HG02852 (cell line): ENCODE measurements around the gene MPP7.

ENCODE experiments used
- ATAC-seq: cut with Tn5 transposase; IDR thresholded peaks from one replicate; pipeline ENCODE4 v1.9.1; 2021; ENCODE audit warnings: mild to moderate bottlenecking, moderate library complexity; ENCODE audit not compliant: unreplicated experiment

Gene MPP7

DNA sequence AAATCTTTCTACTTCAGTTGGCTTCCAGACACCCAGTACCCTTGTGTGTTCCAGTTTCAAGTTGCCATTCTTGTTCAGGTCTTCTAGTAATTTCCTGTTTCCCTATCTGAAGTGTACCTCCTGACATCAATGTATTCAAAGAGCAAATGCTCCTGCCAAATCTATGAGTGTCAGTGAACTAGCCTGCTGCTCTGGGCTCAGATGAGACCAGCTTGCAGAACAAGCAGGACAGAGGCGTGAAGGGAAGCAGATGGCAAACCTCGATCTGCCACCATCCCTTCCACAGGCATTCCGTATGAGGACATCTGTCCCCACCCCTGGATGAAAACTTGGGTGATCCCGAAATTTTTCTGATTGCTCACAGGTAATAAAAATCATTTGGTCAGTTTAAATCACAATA lies 4.4 kb upstream of the MPP7 start:
- ATAC-seq: no peak

DNA sequence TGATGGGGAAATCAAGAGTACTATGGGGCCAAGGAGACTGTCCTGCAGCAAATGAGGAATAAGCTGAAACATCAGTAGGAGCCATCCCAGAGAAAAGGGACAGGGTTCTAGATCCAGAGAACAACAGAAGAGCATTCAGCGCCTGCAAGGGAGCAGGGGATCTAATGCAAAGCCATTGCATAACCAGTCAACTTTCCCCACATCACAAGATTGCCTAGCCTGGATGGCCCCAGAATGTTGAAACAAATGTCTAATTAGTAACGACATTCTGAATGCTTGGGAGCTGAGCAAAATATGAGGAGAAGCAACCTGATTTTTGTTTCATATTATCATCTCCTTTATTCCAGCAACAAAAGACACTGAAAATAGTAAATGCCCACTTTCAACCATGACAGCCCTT lies 2.7 kb upstream of the MPP7 start:
- ATAC-seq: no peak

DNA sequence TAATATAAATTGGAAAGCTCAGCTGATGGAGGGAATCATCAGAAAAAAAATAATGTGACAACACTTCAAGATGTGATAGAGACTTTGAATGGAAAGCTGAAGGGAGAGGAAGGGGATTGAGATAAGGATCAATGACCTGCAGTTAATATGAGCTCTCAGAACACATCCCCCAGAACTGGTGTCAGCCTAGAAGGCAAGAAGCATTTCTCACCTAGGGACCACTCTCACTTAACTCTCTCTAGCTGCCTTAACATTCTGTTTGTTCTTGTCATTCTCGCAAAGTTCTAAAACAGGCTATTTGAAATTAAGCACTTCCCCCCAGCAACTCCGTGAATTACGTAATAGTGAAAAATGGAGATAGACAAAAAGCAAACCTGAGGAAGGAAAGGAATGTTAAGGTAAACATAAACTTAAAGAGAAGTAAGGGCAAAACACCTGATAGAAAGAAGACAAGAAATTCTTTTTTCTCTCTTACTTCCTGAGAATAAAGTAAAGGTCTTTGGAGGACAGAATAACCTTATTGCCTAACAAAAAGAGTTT lies 1.2 kb upstream of the MPP7 start:
- ATAC-seq: no peak

DNA sequence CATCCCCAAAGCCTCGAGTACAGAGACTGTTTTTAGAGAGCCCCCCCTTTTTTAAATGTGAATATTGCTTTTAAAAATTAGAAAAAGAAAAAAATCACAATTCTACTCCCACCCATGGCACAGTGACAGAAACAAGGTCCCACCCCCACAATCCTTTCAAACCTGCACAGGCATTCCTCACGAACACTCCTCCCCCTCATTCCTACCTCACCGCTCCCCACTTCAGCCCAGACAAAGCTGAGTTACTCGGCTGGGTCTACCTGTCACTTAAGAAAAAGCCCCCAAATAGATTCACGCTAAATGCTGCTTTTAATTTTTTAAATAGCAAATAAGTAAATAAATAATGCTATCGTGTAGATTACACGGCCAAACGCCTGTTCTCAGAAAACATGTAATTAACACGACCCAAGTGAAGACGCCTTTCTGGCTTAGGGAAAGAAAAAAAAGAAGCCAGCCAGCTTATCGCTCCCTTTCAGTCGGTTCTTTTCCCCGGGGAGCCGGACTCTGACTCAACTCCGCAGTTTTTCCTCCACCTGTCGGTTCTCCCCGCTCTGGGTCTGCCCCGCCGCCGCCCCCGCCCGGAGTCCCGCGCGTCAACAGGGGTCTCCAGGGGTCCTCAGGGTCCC lies 739 bp downstream of the MPP7 start:
- ATAC-seq: no peak

DNA sequence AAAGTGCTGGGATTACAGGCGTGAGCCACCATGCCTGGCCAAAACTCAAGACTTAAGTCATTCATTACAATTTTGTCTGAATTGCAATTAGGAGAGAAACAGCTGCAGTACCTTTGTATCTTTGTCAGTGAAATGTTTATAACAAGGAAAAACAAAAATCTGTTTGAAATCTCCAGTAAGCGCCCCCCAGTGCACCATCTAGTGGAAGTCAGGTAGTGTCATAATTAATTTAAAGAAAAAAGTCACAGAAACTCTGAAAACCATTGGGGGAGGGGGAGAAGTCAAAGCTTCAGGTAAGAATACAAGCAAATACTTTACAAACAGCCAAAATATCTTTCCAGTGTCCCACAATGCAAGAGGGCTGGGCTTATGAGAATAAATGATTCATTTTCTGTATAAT lies 2.8 kb downstream of the MPP7 start:
- no peak for ATAC-seq

DNA sequence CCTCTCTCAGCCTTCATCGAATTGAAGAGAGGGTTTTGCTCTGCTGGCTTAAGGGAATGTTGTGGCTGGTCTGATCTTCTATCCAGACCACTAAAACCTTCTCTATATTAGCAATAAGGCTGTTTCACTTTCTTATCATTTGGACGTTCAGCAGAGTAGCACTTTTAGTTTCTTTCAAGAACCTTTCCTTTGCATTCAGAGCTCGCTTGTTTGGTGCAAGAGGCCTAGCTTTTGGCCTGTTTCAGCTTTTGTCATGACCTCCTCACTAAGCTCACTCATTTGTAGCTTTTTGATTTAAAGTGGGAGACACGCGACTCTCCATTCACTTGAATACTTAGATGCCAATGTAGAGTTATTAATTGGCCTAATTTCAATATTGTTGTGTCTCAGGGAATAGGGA lies 3.9 kb downstream of the MPP7 start:
- ATAC-seq: no peak

DNA sequence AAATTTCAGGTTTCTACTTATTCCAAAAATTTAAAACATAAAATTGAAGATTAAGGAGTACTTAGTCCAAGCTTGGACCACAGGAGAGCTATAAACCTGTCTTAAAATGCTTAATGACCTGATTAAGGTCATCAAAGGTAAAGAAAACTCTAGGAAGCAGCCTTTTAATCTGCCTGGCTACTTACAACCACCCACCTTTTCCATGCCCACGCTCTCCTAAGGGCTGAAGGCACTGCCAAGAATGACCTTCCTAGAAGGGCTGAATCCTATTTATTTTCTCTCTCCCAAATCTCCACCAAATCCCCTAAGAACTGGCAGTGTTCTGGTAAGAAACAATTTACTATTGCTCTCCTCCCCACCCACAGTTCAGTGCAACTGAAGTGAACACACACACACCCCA lies 6.8 kb downstream of the MPP7 start:
- no peak for ATAC-seq

DNA sequence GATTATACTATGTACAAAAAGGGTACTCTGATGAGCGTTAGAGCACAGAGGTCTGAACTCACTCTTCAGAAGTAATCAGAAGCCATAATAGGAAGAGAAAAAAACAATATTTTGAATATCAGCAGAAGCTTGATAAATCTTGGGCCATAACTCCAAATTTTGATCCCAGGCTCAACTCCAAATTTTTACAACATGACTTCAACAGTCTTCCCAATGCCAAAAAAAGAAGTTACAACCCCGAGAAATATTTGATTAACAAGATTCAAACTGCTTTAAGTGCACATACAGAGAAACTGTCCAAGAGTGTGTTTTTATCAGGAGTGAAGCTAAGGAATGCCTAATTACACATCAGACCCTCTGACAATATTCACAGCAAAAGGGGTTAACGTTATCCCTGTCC lies 7.5 kb downstream of the MPP7 start:
- ATAC-seq: no peak

DNA sequence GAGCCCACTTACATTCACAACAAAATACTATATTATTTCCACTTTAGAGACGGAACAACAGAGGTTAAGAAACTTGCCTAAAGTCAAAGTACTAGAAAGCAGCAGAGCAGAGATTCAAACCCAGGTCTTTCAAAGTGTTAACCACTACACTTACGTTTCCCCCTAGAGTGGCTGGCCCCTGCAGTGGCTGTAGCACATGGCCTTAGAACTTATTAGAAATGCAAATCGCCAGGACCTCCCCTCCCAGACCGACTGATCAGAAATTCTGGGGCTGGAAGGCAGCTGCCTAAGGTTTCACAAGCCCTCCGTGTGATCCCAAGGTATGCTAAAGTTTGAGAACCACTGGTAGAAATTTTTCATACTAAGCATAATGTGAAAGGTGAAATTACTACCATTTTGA lies 8.1 kb downstream of the MPP7 start:
- no peak for ATAC-seq

DNA sequence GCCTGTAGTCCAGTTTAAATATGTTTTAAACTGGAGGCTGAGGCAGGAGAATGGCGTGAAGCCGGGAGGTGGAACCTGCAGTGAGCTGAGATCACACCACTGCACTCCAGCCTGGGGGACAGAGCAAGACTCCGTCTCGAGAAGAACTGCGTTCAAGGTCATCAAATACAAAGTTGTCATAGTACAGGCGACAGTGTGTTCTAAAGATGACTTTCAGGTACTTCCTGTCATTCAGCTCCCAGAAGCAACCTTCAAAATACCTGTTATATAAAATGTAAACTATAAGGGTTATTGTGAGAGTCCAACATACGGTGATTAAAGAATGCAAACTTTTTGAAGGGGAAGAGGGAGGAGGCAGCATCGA lies 8.7 kb downstream of the MPP7 start:
- no peak for ATAC-seq

DNA sequence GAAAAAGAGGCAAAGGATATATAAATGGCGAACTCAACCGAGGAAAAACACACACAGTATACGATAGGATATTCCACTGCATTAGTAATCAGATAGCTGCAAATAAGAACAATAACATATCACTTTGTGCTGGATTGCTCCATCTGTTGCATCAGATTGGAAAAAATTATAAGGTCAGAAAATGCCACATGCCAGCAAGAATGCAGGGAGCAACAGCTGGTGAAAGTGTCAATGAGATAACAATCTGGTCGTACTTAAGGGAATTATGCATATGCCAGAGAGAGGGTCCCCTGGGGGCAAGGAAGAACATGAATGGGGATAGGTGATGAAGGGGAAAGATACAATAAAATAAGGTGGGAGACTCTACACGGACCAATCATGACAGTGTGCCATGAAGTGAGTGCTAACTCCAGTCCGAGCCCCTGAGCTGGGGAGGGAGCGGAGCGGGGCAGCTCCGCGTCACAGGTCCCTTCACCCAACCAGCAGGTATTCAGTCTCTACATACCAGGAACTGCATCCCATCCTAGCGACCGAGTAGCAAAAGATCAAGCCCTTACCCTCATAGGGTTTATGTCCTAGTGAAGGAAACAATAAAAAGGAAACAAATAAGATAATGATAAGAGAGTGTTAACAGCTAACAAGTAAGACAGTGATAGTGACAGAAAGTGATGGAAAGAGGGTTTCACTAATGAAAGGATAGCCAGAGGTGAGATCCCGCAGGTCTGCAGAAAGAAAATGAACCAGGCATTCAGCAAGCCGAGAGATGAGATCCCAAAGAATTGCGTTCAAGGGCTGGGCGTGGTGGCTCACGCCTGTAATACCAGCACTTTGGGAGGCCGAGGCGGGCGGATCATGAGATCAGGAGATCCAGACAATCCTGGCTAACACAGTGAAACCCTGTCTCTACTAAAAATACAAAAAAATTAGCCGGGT lies 9.4 kb downstream of the MPP7 start:
- ATAC-seq: no peak

DNA sequence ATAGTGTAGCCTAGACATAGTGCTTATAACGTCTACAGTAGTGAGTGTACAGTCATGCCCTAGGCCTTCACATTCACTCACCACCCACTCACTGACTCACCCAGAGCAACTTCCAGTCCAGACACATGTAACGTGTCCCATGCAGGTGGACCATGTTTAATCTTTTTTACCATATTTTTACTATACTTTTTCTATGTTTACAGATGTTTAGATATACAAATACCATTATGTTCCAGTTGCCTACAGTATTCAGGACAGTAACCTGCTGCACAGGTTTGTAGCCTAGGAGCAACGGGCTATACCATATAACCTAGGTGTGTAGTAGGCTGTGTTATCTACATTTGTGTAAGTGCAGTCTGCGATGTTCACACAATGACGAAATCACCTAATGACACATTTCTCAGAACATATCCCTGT lies 11.0 kb downstream of the MPP7 start:
- no peak for ATAC-seq

DNA sequence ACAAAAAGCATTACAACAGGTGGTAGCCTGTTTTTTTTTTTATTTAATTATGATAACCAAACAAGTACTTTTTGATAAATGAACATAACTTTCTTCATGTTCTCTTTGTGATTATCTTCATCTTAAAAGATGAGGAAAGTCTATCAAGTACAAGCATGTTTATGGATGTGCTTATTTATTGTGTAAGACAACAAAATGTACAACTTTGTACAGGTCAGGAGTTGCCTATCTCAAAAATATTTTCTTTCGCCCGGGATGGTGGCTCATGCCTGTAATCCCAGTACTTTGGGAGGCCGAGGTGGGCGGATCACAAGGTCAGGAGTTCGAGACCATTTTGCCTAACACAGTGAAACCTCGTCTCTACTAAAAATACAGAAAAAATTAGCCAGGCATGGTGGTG lies 17.0 kb downstream of the MPP7 start:
- no peak for ATAC-seq

DNA sequence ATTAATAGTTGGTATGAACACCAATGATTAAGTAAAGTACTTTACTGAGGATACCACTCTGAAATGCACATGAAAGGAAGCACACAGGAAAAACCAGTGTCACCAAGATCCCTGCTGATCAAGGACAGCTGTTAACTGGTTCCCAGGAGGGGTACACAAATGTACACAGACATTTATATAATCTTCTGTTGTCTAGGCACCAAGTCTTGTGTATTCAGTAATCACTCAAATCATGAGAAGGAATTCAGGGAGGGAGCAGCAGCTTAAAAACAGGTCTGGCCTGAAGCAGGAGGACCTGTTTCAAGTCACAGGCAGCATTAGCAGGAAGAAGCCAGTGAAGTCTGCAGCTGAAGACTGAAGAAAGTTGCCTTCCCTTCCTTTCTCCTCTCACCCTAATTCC lies 18.7 kb downstream of the MPP7 start:
- no peak for ATAC-seq

DNA sequence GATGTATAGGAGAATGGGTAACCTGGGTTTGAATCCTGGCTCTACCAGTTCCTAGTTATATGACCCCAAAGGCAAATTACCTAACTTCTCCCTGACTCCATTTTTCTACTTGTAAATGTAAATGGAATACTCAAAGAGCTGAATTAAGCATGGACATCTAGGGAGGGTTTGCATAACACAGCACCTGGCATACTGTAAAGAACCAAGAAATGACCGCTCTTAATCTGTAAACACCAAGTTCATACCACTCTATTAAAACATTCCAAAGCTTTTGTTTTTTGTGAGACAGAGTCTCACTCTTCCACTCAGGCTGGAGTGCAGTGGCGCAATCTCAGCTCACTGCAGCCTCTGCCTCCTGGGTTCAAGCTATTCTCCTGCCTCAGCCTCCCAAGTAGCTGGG lies 19.6 kb downstream of the MPP7 start:
- ATAC-seq: no peak

DNA sequence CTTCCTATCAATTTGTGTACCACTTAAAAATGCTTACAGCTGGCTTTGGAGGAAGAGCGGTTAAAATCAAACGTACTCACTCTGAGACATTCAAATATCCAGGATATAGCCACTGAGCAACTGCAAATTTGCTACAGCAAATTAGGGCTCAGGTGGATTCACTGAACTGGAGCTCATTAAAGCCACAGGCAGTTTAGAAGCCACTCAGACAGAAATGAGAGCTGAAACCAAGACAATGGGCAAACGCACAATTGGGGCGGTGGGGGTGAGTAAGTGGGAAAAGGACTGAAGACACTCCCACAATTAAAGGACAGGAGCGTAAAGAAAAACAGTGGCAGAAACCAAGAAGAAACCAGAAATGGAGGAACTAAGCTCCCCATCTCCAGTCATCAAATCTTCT lies 20.5 kb downstream of the MPP7 start:
- ATAC-seq: no peak

DNA sequence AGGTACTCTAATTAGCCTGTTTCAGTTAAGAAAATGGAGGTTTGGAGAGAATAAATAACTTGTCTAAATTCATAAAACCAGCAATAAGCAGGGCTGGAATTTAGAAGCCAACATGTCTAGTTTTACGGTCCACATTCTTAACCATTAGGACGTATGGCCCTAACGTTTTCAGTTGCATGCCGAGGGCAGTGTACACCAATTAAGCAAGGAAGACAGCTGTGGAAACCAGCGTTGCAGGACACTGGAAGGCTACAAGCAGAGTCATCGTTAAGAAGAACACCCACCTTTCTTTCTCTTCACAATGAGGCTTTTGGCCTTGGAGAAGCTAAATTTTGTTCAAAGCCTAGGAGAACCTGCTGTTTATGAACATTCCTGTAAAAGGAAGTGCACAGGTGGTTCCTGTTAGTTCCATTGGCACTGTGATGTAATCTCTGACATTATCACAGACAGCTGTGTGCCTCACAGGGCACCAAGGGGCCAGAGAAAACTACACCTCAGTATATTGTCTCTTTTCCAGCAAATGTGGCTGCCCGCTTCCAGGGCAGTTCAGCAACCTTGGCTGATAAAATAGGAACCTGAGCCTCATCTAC lies 21.0 kb downstream of the MPP7 start:
- no peak for ATAC-seq

DNA sequence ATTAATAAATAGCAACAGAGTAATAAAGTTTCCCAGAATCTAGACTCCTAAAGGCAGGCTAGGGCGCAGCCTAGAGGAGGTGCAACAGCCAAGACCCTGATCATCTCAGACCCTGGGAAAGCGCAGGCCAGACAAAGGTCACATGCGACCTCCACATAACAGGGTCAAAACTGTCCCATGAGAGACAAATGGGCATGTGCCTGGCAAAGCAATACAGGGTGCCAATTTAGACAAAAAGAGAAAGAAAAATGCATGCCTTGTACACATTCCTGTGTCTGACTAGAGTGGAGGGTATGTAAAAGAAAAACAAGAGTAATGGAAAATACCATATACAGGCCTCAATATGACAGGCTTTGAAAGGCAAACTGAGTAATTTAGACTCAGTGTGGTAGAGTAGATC lies 22.2 kb downstream of the MPP7 start:
- ATAC-seq: no peak

DNA sequence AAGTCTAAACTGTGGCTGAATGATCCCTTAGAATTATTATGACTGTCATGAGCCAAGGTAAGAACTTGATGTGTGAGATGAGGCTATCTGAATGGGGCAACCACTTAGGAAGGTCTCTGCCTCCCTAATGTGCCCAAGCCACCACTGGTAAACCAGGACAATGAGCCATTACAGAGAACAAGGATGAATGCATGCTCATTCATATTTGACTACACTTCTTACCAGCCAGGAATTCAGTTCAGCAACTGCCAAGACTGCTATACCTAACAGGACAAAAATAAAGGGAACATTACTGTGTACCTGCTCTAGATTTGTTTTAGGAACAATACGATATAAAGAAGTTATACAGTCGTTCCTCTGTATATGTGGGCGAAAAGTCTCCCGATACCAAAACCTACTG lies 23.0 kb downstream of the MPP7 start:
- ATAC-seq: no peak

DNA sequence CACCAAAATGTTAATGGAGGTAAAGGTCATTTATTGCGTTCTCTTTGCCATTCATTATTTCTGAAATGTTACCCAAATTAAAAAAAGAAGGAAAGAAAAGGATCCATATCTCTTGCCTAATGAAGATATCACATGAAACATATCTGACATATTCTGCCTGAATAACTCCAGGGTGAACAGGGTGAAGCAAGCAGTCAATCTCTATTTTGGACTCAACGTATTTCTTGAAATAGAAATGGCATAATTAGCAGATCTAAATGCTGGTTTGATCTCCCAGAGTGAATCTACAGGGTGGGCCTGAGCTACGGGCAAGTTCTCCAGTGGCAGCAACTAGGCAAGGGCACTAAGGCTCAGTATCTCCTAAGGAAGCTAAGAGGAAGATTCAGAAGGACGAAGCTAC lies 24.0 kb downstream of the MPP7 start:
- ATAC-seq: no peak

DNA sequence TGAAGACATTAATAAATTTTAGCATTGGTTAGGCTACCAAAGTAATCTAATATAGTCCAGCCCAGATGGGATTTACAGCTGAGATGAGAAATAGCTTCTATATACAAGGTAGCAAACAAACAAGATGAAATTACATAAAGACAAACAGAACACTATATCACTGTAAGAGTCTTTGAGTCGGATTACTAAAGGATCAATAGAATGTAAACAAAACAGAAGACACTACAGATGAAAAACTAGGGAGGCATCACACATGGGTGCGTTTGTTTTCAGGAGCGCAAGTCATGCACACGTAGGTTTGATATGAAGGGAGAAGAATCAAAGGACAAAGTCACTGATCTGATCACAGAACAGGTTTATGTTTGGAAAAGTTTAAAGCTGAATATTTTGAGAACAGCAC lies 26.5 kb downstream of the MPP7 start:
- no peak for ATAC-seq

DNA sequence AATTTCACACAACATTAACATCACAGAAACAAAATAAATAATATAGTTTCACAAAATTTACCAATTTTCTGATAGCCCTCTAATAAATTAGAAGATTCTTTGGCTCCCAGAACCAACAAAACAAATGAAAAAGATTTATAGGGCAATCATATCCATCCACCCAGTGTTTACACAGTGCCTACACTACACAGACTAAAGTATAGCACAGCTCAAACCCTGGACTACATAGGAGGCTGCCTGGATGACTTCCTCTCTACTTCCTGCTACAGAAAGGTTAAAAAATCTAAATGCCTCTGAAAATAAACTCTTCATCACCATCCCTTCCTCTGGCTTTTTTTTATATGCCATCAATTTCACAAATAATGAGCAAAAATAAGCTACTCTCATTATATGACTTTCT lies 28.4 kb downstream of the MPP7 start:
- ATAC-seq: no peak
